ENCODE data around the gene DPP6. TPM values are rescaled to one million over a fixed set of nuclear protein-coding genes. Genes with fewer than 3 reads are reported as not detected.
"Not testable (repeated sequence)": the region's sequence is repeated elsewhere in the genome, so short reads cannot be mapped to it uniquely, and the experiment has no call there.

DPP6 gene
- total and polyA plus RNA-seq, 9 of the 15 experiments (the other 6 are each of a cell fraction or from before 2014, with no cell fraction given), result not detected

GRCh38 chr7:154027805-154028204 lies 24.4 kb upstream of the DPP6 start:
- H3K27ac ChIP-seq (ENCODE audit: extremely low read depth, low read depth, low read length); H2AFZ ChIP-seq (ENCODE audit: low read depth, low read length); H3K27me3 ChIP-seq (ENCODE audit: control insufficient read depth in 2 of 2, insufficient read depth in 2 of 2, low read length in 2 of 2); ATAC-seq; DNase-seq (ENCODE audit: extremely low read depth in 1 of 4, low spot score in 3 of 4); H3K36me3 ChIP-seq (ENCODE audit: control insufficient read depth, insufficient read depth, low read length); H3K9me3 ChIP-seq (replicated peaks; ENCODE audit: control insufficient read depth, insufficient read depth, low read depth, low read length); H3K4me1 ChIP-seq (replicated peaks in 1 of 2; ENCODE audit: control insufficient read depth in 2 of 2, insufficient read depth in 2 of 2, low read length in 2 of 2); H3K9ac ChIP-seq (ENCODE audit: insufficient read depth in 1 of 2, low read depth in 2 of 2, low read length in 2 of 2); intact Hi-C loops (cut with micrococcal nuclease); in situ Hi-C loops (cut with MboI); CTCF ChIA-PET (ENCODE audit: low intra/inter-chr PET ratio); BruUV-seq (replicated peaks); H3K4me2 ChIP-seq (ENCODE audit: insufficient read depth, low read length); H4K20me1 ChIP-seq (replicated peaks; ENCODE audit: control insufficient read depth, insufficient read depth, low read length); H3K4me3 ChIP-seq; POLR2A ChIA-PET; H3K79me2 ChIP-seq (ENCODE audit: control insufficient read depth, insufficient read depth, low read length); FAIRE-seq; H3K9me1 ChIP-seq (ENCODE audit: control insufficient read depth, insufficient read depth, low read length): not testable (repeated sequence)
- WGBS (ENCODE audit: insufficient coverage, low coverage, missing lambda C conversion rate), result 0% methylated on average over 8 of the region's 8 CpGs

GRCh38 chr7:154030476-154031080 lies 21.6 kb upstream of the DPP6 start:
- DNase-seq (ENCODE audit: extremely low read depth in 1 of 4, low spot score in 3 of 4); H3K4me1 ChIP-seq (replicated peaks in 1 of 2; ENCODE audit: control insufficient read depth in 2 of 2, insufficient read depth in 2 of 2, low read length in 2 of 2); H3K9me1 ChIP-seq (ENCODE audit: control insufficient read depth, insufficient read depth, low read length); BruUV-seq (replicated peaks); H4K20me1 ChIP-seq (replicated peaks; ENCODE audit: control insufficient read depth, insufficient read depth, low read length); H3K9me3 ChIP-seq (replicated peaks; ENCODE audit: control insufficient read depth, insufficient read depth, low read depth, low read length); H3K9ac ChIP-seq (ENCODE audit: insufficient read depth in 1 of 2, low read depth in 2 of 2, low read length in 2 of 2); H3K4me3 ChIP-seq; FAIRE-seq; CTCF ChIA-PET (ENCODE audit: low intra/inter-chr PET ratio); in situ Hi-C loops (cut with MboI); POLR2A ChIA-PET; H3K79me2 ChIP-seq (ENCODE audit: control insufficient read depth, insufficient read depth, low read length); H2AFZ ChIP-seq (ENCODE audit: low read depth, low read length); intact Hi-C loops (cut with micrococcal nuclease); H3K27ac ChIP-seq (ENCODE audit: extremely low read depth, low read depth, low read length); H3K27me3 ChIP-seq (ENCODE audit: control insufficient read depth in 2 of 2, insufficient read depth in 2 of 2, low read length in 2 of 2); ATAC-seq; H3K4me2 ChIP-seq (ENCODE audit: insufficient read depth, low read length); H3K36me3 ChIP-seq (ENCODE audit: control insufficient read depth, insufficient read depth, low read length): not testable (repeated sequence)
- 0% methylated on average over 9 of the region's 11 CpGs for WGBS (ENCODE audit: insufficient coverage, low coverage, missing lambda C conversion rate)

- POLR2A ChIA-PET; in situ Hi-C loops (cut with MboI); H3K27me3 ChIP-seq (ENCODE audit: control insufficient read depth in 2 of 2, insufficient read depth in 2 of 2, low read length in 2 of 2); H3K4me1 ChIP-seq (replicated peaks in 1 of 2; ENCODE audit: control insufficient read depth in 2 of 2, insufficient read depth in 2 of 2, low read length in 2 of 2); H2AFZ ChIP-seq (ENCODE audit: low read depth, low read length); H3K4me3 ChIP-seq; DNase-seq (ENCODE audit: extremely low read depth in 1 of 4, low spot score in 3 of 4); H3K4me2 ChIP-seq (ENCODE audit: insufficient read depth, low read length); H3K9ac ChIP-seq (ENCODE audit: insufficient read depth in 1 of 2, low read depth in 2 of 2, low read length in 2 of 2); H3K36me3 ChIP-seq (ENCODE audit: control insufficient read depth, insufficient read depth, low read length); H4K20me1 ChIP-seq (replicated peaks; ENCODE audit: control insufficient read depth, insufficient read depth, low read length); H3K9me1 ChIP-seq (ENCODE audit: control insufficient read depth, insufficient read depth, low read length); H3K27ac ChIP-seq (ENCODE audit: extremely low read depth, low read depth, low read length); H3K9me3 ChIP-seq (replicated peaks; ENCODE audit: control insufficient read depth, insufficient read depth, low read depth, low read length); BruUV-seq (replicated peaks); CTCF ChIA-PET (ENCODE audit: low intra/inter-chr PET ratio); H3K79me2 ChIP-seq (ENCODE audit: control insufficient read depth, insufficient read depth, low read length): not testable (repeated sequence)
- WGBS (ENCODE audit: insufficient coverage, low coverage, missing lambda C conversion rate), result no CpG with 5 or more reads among the region's 13 CpGs
- peak; percentile 96 for ATAC-seq
- intact Hi-C loops (cut with micrococcal nuclease), result loop anchor here (10.0 kb wide), 1 partner anchor 655 kb away; no protein-coding TSS in a partner anchor
- peak; percentile 84 for FAIRE-seq
These were observed 12.6 kb upstream of the DPP6 start for GRCh38 chr7:154039466-154040165.

GRCh38 chr7:154050394-154050793 lies 1.8 kb upstream of the DPP6 start:
- POLR2A ChIA-PET; FAIRE-seq; H3K27ac ChIP-seq (ENCODE audit: extremely low read depth, low read depth, low read length); intact Hi-C loops (cut with micrococcal nuclease); BruUV-seq (replicated peaks); H3K27me3 ChIP-seq (ENCODE audit: control insufficient read depth in 2 of 2, insufficient read depth in 2 of 2, low read length in 2 of 2); CTCF ChIA-PET (ENCODE audit: low intra/inter-chr PET ratio); H3K4me1 ChIP-seq (replicated peaks in 1 of 2; ENCODE audit: control insufficient read depth in 2 of 2, insufficient read depth in 2 of 2, low read length in 2 of 2); H3K79me2 ChIP-seq (ENCODE audit: control insufficient read depth, insufficient read depth, low read length); H3K4me2 ChIP-seq (ENCODE audit: insufficient read depth, low read length); DNase-seq (ENCODE audit: extremely low read depth in 1 of 4, low spot score in 3 of 4); H3K9me1 ChIP-seq (ENCODE audit: control insufficient read depth, insufficient read depth, low read length); H2AFZ ChIP-seq (ENCODE audit: low read depth, low read length); H3K9ac ChIP-seq (ENCODE audit: insufficient read depth in 1 of 2, low read depth in 2 of 2, low read length in 2 of 2); H3K9me3 ChIP-seq (replicated peaks; ENCODE audit: control insufficient read depth, insufficient read depth, low read depth, low read length); ATAC-seq; H4K20me1 ChIP-seq (replicated peaks; ENCODE audit: control insufficient read depth, insufficient read depth, low read length); H3K36me3 ChIP-seq (ENCODE audit: control insufficient read depth, insufficient read depth, low read length); H3K4me3 ChIP-seq: not testable (repeated sequence)
- 0% methylated on average over 5 of the region's 5 CpGs for WGBS (ENCODE audit: insufficient coverage, low coverage, missing lambda C conversion rate)
- in situ Hi-C loops (cut with MboI), result loop anchor here (25.0 kb wide), 1 partner anchor 737 kb away; no protein-coding TSS in a partner anchor
